Stimulated activated CD4-positive, alpha-beta T cell treated with anti-CD3 and anti-CD28 coated beads, Interleukin-12 subunit alpha, Interleukin-12 subunit beta, amount 100 ng/mL, for 48 hours (primary cell): Measurements from ENCODE around the gene NDST1.
"Not testable (repeated sequence)": the region's sequence is repeated elsewhere in the genome, so short reads cannot be mapped to it uniquely, and the experiment has no call there.

Experiments
- DNase-seq, 3 donors: peaks; one replicate each; pipeline ENCODE4 v3.0.0-alpha.2; 2020; ENCODE audit warnings: low read depth in 2 of 3, low spot score in 1 of 3

NDST1 gene

DNA sequence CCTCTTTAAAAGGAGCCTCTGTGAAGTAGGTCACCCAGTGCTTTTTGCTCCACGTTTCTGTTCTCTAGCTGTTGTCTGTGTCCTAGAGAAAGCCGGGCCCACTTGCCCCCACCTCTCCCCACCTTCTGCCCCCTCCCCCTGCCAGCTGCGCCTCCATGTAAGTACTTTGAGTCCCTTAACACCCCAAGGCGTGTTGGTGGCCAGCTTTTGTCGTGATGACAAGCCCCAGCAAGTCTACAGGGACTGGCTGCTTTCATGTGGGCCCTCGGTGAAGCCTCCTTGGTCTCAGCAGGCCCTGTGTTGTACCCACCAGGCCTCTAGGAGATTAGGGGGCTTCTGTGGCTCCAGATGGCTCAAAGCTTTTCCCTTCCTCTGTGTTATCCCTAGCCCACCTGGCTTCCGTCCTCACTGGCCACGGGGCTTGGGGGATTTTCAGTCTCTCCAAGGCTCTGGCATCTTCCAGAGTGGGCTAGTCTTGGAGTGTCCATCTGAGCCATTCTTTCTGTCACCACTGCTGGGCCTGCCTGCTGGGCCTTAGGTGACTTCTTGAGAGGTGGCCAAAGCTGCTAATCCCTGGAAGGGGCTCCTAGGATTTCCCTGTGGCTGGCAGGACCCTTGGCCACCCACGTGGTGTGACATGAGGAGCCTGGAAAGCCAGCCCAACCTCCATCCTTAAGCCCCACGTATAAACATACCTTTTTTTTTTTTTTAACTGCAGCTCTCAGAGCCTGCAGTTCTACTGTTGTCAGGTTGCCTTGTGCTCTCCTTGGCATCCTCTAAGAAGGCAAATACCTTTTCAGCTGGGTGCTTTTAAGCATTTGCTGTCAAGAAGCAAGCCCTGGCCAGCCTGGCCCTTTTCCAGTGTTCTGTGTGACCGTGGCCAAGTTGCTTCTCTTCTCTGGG lies 1.1 kb upstream of the NDST1 start:
- no peak for DNase-seq

DNA sequence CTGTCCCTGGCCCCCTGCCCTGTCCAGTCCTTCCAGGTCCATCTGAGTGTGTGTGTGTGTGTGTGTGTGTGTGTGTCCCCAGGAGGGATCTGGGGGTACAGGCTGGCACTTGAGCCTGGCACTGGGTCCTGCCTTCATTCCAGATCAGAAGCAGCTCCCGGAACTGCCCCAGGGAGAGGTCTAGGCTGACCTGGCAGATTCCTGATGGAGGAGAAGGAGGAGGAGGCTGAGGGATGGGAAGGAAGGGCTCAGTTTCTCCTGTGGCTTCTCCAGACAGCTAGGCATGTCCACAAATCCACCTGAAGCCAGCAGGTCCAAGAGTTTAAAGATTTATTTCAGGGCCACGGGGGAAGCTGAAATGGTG lies 328 bp downstream of the NDST1 start:
- DNase-seq, result no peak

GRCh38 chr5:150508828-150509227 lies 897 bp downstream of the NDST1 start:
- DNase-seq, result no peak

DNA sequence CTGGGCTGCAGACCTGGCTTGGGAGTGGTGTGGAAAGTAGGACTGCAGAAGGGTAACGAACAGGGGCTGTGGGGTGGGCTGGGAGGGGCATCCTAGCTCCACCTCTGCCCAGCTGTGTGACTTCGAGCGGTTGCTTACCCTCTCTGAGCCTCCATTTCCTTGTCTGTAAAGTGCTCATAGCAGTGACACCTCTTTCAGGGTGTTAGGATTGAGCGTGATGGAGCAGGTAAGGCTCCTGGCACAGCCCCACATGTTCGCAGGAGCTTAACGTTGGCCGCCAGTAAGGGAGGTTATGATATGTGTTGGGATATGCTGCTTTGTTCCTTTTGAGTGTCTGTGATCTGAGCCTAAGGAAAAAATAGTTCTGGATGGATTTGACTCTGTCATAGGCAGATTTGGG lies 2.1 kb downstream of the NDST1 start:
- no peak for DNase-seq

DNA sequence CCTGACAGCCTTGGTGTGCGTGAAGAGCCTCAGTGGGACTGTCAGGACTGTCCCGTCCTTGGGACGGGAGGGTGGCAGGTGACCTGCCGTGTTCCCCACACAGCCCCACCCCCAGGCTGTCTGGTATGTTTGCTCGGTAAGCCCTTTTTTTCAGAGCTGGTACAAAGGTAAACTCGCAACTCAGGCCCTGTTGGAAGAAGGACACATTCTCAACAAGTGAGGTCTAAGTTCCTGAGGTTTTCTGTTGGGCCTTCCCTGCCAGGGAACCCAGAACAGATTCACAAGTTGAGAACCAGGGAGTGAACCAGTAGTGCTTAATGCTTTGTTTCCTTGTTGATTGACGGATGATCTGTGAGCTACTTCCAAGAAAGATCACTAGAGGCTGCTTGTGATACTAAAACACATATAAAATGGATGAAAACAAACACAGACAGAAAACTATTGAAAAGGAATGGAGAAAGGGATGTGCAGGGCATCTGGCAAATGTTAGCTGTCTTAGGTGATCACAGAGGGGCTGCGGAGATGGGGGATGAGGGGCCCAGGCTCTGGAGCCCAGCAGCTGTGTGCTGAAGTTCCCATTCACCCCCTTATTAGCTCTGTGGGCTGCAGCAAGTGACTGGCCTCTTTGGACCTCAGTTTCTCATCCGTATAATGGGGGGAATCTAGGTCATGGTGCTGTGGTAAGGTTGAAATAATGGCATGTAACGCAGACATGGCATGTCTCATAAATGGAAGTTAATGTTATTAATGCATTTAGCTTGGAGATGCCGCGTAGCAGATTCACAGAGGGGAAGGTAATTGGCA lies 2.7 kb downstream of the NDST1 start:
- no peak for DNase-seq

DNA sequence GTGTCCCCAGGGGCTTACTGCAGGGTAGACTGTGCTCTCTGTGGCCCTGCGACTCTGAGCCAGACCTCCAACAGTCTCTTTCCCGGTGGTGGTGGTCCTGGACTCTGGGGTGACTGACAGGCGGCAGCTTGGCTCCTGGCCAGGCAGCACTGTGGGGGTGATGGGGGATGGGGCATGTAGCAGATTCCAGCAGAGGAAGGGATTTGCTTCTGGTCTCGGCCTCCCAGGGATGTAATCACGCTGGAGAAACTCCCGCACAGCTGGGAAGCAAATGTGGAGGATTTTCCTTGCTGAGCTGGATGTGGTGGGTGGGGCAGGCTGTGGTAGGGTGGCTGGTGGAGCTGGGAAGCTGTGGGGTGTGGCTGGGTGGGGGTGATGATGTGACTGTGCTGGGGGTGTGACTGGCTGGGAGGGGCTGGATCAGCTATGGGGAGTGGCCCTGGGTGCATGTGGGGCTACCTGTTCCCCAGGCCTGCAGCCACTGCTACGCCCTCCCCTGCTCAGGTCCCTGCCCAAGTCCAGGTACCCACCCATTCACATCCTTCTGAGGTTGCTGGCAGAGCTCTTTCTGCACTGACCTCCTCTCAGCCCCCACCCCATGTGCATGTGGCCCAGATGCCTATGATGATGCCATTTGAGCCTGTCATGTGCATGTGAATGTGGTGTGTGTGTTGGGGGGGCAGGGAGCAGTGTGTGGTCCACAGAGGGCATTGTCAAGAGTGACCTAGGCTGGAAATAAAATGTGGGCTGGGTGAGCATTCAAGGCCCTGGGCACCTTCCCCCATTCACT lies 3.8 kb downstream of the NDST1 start:
- DNase-seq, result no peak

GRCh38 chr5:150512368-150512747 lies 4.4 kb downstream of the NDST1 start:
- no peak for DNase-seq

GRCh38 chr5:150513375-150514309 lies 5.7 kb downstream of the NDST1 start:
- DNase-seq, result no peak

GRCh38 chr5:150514708-150515211 lies 6.8 kb downstream of the NDST1 start:
- DNase-seq, result no peak

GRCh38 chr5:150515446-150515845 lies 7.5 kb downstream of the NDST1 start:
- DNase-seq, result no peak

- no peak for DNase-seq
Measured at GRCh38 chr5:150516011-150516410, 8.1 kb downstream of the NDST1 start.

DNA sequence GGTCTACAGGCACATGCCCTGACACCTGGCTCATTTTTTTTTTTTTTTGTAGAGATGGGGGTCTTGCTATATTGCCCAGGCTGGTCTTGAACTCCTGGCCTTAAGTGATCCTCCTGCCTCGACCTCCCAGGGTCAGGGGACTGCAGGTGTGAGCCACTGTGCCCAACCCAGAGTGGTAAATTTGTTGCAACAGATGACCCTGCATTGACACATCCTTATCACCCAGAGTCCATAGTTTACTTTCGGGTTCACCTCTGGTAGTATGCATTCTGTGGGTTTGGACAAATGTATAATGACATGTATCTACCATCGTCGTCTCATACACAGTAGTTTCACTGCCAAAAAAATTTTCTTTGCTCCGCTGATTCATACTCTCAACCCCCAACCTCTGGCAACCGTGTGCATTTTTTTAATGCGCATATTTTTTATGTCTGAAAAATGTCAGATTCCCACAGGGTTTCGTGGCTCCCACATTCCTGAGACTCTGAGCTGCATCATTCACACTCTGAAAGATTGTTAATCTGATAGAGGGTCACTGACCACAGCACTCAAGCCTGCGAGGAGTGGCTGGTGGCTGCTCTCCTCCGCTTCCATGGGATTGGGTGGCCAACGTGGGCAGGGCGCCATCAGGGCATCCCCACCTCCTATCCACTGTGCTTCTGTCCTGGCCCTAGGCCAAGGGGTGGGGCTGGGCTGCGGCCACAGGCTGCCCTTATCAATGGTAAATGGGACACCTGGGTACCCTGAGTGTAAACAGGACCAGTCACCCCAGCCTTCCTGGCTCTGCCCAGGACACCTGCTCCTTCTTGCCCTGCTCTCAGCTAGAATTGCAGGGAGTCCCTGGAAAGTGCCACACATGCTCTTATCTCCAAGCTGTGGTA lies 9.6 kb downstream of the NDST1 start:
- no peak for DNase-seq

- DNase-seq, result not testable (repeated sequence)
Measured at GRCh38 chr5:150518712-150519559, 11.0 kb downstream of the NDST1 start.

- DNase-seq, result no peak
Measured at GRCh38 chr5:150519560-150519945, 11.6 kb downstream of the NDST1 start.

- DNase-seq, result no peak
Measured at GRCh38 chr5:150519978-150520377, 12.0 kb downstream of the NDST1 start.

DNA sequence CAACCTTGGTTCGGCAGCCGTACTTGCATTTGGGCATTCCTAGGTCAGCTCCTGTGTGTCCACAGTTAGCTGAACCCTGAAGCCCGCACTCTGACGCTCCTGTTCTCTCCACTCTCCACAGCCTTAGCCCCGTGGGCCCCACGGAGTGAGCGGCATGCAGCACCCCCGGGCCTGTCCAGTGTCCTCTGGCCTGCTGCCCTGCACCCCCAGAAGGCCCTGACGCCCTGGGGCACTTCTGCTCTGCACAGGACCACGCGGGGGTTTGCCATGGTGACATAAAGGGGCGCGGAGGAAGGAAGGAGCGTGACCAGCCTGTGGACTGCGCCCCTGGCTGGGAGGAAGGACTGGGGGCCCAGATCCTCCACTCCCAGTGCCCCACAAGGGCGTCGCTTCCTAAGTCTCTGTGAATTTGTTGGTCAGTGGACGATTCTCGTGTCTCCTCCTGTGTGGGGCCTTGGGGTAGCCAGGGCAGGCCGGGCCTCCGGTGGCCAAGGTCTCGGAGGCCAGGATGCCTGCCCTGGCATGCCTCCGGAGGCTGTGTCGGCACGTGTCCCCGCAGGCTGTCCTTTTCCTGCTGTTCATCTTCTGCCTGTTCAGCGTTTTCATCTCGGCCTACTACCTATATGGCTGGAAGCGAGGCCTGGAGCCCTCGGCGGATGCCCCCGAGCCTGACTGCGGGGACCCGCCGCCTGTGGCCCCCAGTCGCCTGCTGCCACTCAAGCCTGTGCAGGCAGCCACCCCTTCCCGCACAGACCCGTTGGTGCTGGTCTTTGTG lies 13.0 kb downstream of the NDST1 start:
- no peak for DNase-seq

- DNase-seq, result no peak
Measured at GRCh38 chr5:150521522-150521817, 13.5 kb downstream of the NDST1 start.

GRCh38 chr5:150521939-150522503 lies 14.1 kb downstream of the NDST1 start:
- no peak for DNase-seq
